GM12864 (cell line): ENCODE results near the gene DLGAP1.
A peak's percentile ranks its signal among the peaks of the same experiment; 100 is the strongest.

Experiments
- DNase-seq: peaks from one replicate; pipeline ENCODE4 v3.0.0-alpha.2; 2011; ENCODE audit warnings: low read depth
- H3K4me3 ChIP-seq: 2 replicates; pipeline ENCODE4 v1.5.1; 2011; ENCODE audit warnings: mild to moderate bottlenecking, low read depth, low read length, control low read depth
- CTCF ChIP-seq: IDR thresholded peaks from 2 replicates; pipeline ENCODE4 v1.5.1; 2011; ENCODE audit warnings: low read depth, mild to moderate bottlenecking, moderate library complexity, low read length, control low read depth, inconsistent platforms; ENCODE audit errors: missing control alignments

The DLGAP1 gene

GRCh38 chr18:3593904-3594759 lies 861.0 kb downstream of the DLGAP1 start:
- TF ChIP-seq CTCF: peak; percentile 87
- H3K4me3 ChIP-seq: peak overlapping the region; percentile 54
- peak; percentile 85 for DNase-seq

GRCh38 chr18:3593381-3593903 lies 861.7 kb downstream of the DLGAP1 start:
- no peak for TF ChIP-seq CTCF
- no peak for DNase-seq

GRCh38 chr18:3592864-3593263 lies 862.2 kb downstream of the DLGAP1 start:
- TF ChIP-seq CTCF: no peak
- no peak overlapping the region for H3K4me3 ChIP-seq
- DNase-seq: no peak

More at GRCh38 chr18:3593381-3593903, 861.7 kb downstream of the DLGAP1 start:
- peak overlapping the region; percentile 42; the same call in 1 of the 2 replicates for H3K4me3 ChIP-seq

- no peak overlapping the region for H3K4me3 ChIP-seq
- no peak for TF ChIP-seq CTCF
- no peak for DNase-seq
Observed at GRCh38 chr18:3590096-3590630, 864.9 kb downstream of the DLGAP1 start.

- H3K4me3 ChIP-seq: peak overlapping the region; percentile 39
Observed at GRCh38 chr18:3585656-3586509, 869.2 kb downstream of the DLGAP1 start.

More at GRCh38 chr18:3585656-3586509, 869.2 kb downstream of the DLGAP1 start:
- TF ChIP-seq CTCF: peak; percentile 83
- DNase-seq: peak; percentile 55
